CD14-positive monocyte (primary cell): Measurements from ENCODE around the gene NEDD8. TPM values are rescaled to one million over a fixed set of nuclear protein-coding genes. Genes with fewer than 3 reads are reported as not detected.

Experiments
- DNase-seq, 3 donors: peaks; one replicate each; pipeline ENCODE4 v3.0.0-alpha.2; 2011 to 2022
- H2AFZ ChIP-seq: 2 replicates; pipeline ENCODE4 v1.6.0; 2012; ENCODE audit warnings: mild to moderate bottlenecking, low read depth, low read length, inconsistent platforms; ENCODE audit not compliant: insufficient read depth, poor library complexity, severe bottlenecking
- H3K27ac ChIP-seq, 2 donors: 1 replicate in 1 of 2; 2 replicates in 1 of 2; pipeline ENCODE4 v1.5.1; 2012 to 2013; ENCODE audit warnings: low read length in 2 of 2, control low read depth in 1 of 2, inconsistent platforms in 1 of 2, low read depth in 1 of 2, mild to moderate bottlenecking in 1 of 2
- H3K27me3 ChIP-seq, 2 donors: one replicate each; pipeline versions ENCODE4 v1.6.0 to v1.6.1; 2011 to 2013; ENCODE audit warnings: low read length in 2 of 2; ENCODE audit not compliant: control insufficient read depth in 2 of 2, insufficient read depth in 2 of 2
- H3K36me3 ChIP-seq, 2 donors: replicated peaks in 1 of 2; 1 replicate in 1 of 2; 2 replicates in 1 of 2; pipeline versions ENCODE4 v1.5.1 to v1.6.1; 2012 to 2013; ENCODE audit warnings: low read length in 2 of 2, control low read depth in 1 of 2, inconsistent platforms in 1 of 2, mild to moderate bottlenecking in 1 of 2; ENCODE audit not compliant: insufficient read depth in 2 of 2, control insufficient read depth in 1 of 2
- H3K4me1 ChIP-seq, 2 donors: 1 replicate in 1 of 2; 2 replicates in 1 of 2; pipeline versions ENCODE4 v1.5.1 to v1.6.1; 2012 to 2013; ENCODE audit warnings: low read length in 2 of 2, control low read depth in 1 of 2, inconsistent platforms in 1 of 2, mild to moderate bottlenecking in 1 of 2, moderate library complexity in 1 of 2; ENCODE audit not compliant: insufficient read depth in 2 of 2, control insufficient read depth in 1 of 2
- H3K4me2 ChIP-seq: replicated peaks from 2 replicates; pipeline ENCODE3; 2012; ENCODE audit warnings: low read length, moderate library complexity, mild to moderate bottlenecking; ENCODE audit not compliant: poor library complexity, severe bottlenecking; ENCODE audit errors: extremely low read depth
- H3K4me3 ChIP-seq, 3 experiments: fragments of 200-600 bp in 1 of 3; sonication (generic) in 1 of 3; replicated peaks in 1 of 3; 1 replicate in 2 of 3; 2 replicates in 1 of 3; pipeline ENCODE4 v1.5.1; 2011 to 2013; ENCODE audit warnings: low read length in 3 of 3, mild to moderate bottlenecking in 3 of 3, control low read depth in 2 of 3, low read depth in 2 of 3, inconsistent platforms in 1 of 3, moderate library complexity in 1 of 3
- H3K79me2 ChIP-seq: 2 replicates; pipeline ENCODE4 v1.6.0; 2012; ENCODE audit warnings: mild to moderate bottlenecking, control low read depth, inconsistent platforms, low read length, moderate library complexity; ENCODE audit not compliant: insufficient read depth
- H3K9ac ChIP-seq: 2 replicates; pipeline ENCODE4 v1.6.0; 2017; ENCODE audit warnings: low read length, mild to moderate bottlenecking; ENCODE audit not compliant: insufficient read depth, poor library complexity, severe bottlenecking
- H3K9me3 ChIP-seq, 2 donors: replicated peaks in 1 of 2; 1 replicate in 1 of 2; 2 replicates in 1 of 2; pipeline versions ENCODE4 v1.5.1 to v1.6.1; 2012 to 2013; ENCODE audit warnings: low read length in 2 of 2, control low read depth in 1 of 2; ENCODE audit not compliant: control insufficient read depth in 1 of 2, insufficient read depth in 1 of 2
- H4K20me1 ChIP-seq: 2 replicates; pipeline ENCODE4 v1.6.0; 2012; ENCODE audit warnings: mild to moderate bottlenecking, low read length, control low read depth, moderate library complexity; ENCODE audit not compliant: insufficient read depth
- H3K27ac Mint-ChIP-seq, 7 donors: one replicate each; pipeline ENCODE4 v1.8.0; 2020; ENCODE audit warnings: mild to moderate bottlenecking in 7 of 7, mixed read lengths in 7 of 7, moderate library complexity in 6 of 7, inconsistent platforms in 2 of 7
- H3K27me3 Mint-ChIP-seq, 3 donors: one replicate each; pipeline ENCODE4 v1.8.0; 2021 to 2022; ENCODE audit warnings: low read depth in 3 of 3, mild to moderate bottlenecking in 3 of 3, mixed read lengths in 3 of 3, moderate library complexity in 3 of 3, inconsistent platforms in 1 of 3
- H3K36me3 Mint-ChIP-seq, 2 donors: one replicate each; pipeline ENCODE4 v1.8.0; 2020; ENCODE audit warnings: mixed read lengths in 2 of 2, inconsistent platforms in 1 of 2, mild to moderate bottlenecking in 1 of 2
- H3K4me1 Mint-ChIP-seq: one replicate; pipeline ENCODE4 v1.8.0; 2020; ENCODE audit warnings: mild to moderate bottlenecking, mixed read lengths
- H3K4me3 Mint-ChIP-seq, 2 donors: one replicate each; pipeline ENCODE4 v1.8.0; 2020; ENCODE audit warnings: mild to moderate bottlenecking in 2 of 2, mixed read lengths in 2 of 2, moderate library complexity in 1 of 2
- H3K9me3 Mint-ChIP-seq, 7 donors: one replicate each; pipeline ENCODE4 v1.8.0; 2020 to 2022; ENCODE audit warnings: mixed read lengths in 7 of 7, mild to moderate bottlenecking in 6 of 7, moderate library complexity in 6 of 7, inconsistent platforms in 2 of 7
- WGBS: methylation state at CpG from one replicate; pipeline ENCODE4 v1.1.5; 2013; ENCODE audit warnings: missing lambda C conversion rate; ENCODE audit not compliant: insufficient coverage; 5-methylcytosine and 5-hydroxymethylcytosine counted together
- intact Hi-C, 2 donors: fragments of 100-400 bp; cut with micrococcal nuclease; formaldehyde crosslinking; loops; one replicate each; pipeline versions ENCODE4 v1.15.0 to v1.15.1; 2023
- polyA plus RNA-seq, 3 donors: library from polyadenylated mRNA; depleted of rRNA in 1 of 3; unstranded in 2 of 3; stranded (reverse) in 1 of 3; fragments of 300-500 nt in 2 of 3; fragments of >200 nt in 1 of 3; fragmentation: Illumina TruSeq in 2 of 3; gene quantifications; 1 replicate in 2 of 3; 2 replicates in 1 of 3; pipeline ENCODE4 v1.2.3, GENCODE V29; 2012 to 2021
- TF ChIP-seq, protein P1 (sequence below): fragments of 200-600 bp; IDR thresholded peaks from one replicate; pipeline ENCODE4 v1.8.0; 2022; ENCODE audit warnings: antibody characterized with exemption, mild to moderate bottlenecking

The NEDD8 gene
- polyA plus RNA-seq, 3 donors: 164 to 335 (median 306) TPM

DNA sequence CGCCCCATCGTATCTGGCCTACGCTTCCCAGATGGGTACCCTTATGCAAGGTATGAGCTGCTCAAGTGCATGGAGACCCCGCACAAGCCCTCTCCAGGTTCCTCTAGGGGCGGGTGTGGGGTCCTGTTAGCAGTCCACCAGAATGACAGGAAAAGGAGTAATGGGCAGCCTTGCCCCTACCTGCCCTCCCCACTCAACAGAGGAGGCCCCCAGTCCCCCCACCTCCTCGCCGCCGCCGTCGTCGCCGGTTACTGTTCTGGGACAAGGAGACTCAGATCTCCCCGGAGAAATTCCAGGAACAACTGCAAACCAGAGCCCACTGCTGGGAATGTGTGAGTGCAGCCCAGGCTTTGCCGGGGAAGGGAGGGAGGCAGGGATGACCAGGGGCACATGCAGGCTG, 54.3 kb downstream of the NEDD8 start:
- Histone ChIP-seq H3K36me3 (peaks cover 73 to 90% of the 10 kb centered on the region in 2 donors), H3K27me3 (no peaks in the 10 kb centered on the region), H3K27ac (no peak overlapping the region), H3K79me2 (no peaks in the 10 kb centered on the region), H4K20me1 (peaks cover 5% of the 10 kb centered on the region), H2AFZ (no peak overlapping the region), H3K4me2 (no peak overlapping the region), H3K9me3 (no peaks in the 10 kb centered on the region), H3K4me3 (no peak overlapping the region), H3K4me1 (no peaks in the 10 kb centered on the region), H3K9ac (no peak overlapping the region)
- Mint-ChIP-seq H3K36me3 (peaks cover 80 to 98% of the 10 kb centered on the region in 2 donors), H3K27ac (no peak overlapping the region), H3K9me3 (no peaks in the 10 kb centered on the region), H3K27me3 (peaks cover 0 to 4% (median 2%) of the 10 kb centered on the region in 3 donors), H3K4me1 (no peaks in the 10 kb centered on the region), H3K4me3 (no peak overlapping the region)
- intact Hi-C loops: no loop called here
- DNase-seq: no peak
- TF ChIP-seq, protein P1, sequence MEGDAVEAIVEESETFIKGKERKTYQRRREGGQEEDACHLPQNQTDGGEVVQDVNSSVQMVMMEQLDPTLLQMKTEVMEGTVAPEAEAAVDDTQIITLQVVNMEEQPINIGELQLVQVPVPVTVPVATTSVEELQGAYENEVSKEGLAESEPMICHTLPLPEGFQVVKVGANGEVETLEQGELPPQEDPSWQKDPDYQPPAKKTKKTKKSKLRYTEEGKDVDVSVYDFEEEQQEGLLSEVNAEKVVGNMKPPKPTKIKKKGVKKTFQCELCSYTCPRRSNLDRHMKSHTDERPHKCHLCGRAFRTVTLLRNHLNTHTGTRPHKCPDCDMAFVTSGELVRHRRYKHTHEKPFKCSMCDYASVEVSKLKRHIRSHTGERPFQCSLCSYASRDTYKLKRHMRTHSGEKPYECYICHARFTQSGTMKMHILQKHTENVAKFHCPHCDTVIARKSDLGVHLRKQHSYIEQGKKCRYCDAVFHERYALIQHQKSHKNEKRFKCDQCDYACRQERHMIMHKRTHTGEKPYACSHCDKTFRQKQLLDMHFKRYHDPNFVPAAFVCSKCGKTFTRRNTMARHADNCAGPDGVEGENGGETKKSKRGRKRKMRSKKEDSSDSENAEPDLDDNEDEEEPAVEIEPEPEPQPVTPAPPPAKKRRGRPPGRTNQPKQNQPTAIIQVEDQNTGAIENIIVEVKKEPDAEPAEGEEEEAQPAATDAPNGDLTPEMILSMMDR: no peak
- WGBS: 100% methylated on average over 10 of the region's 14 CpGs

DNA sequence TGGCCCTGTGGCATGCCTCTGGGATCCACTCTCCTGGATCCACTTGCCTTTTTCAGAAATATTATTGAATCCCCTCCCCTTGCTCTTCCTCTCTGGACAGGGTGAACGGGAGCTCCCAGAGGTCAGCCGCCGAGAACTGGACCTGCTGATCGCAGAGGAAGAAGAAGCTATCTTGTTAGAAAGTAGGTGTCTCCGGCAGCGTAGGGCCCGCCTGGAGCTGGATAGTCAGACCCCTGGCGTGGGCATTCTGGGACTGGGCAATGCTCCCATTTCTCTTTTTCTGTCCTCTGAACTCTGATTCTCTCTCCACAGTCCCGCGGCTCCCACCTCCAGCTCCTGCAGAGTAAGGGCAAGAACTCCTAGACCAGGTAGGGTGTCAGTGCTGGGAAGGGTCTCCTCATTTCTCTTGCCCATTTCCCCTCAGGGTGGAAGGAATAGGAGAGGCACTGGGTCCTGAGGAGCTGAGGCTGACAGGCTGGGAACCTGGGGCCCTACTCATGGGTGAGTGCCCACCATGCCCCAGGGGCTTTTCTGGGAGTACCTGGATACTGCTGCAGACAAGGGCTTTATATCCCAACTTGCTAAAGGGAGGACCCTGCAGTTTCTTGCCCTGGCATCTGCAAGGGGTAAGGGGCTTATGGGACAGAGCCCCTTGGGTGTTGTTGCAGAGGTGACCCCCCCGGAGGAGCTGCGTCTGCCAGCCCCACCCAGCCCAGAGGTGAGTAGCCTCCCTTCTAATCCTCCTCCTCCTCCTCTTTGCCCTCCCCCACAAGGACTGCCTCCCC, 54.9 kb downstream of the NEDD8 start:
- Mint-ChIP-seq H3K27ac (no peak overlapping the region), H3K27me3 (peaks cover 1 to 4% (median 3%) of the 10 kb centered on the region in 3 donors), H3K36me3 (peaks cover 79 to 95% of the 10 kb centered on the region in 2 donors), H3K4me3 (no peak overlapping the region), H3K9me3 (no peaks in the 10 kb centered on the region), H3K4me1 (peaks cover 3% of the 10 kb centered on the region)
- no CpG with 5 or more reads among the region's 12 CpGs for WGBS
- TF ChIP-seq, protein P1: no peak
- no peaks in the 10 kb centered on the region for H3K27me3 ChIP-seq
- no peak overlapping the region for H2AFZ ChIP-seq
- peaks cover 2 to 5% of the 10 kb centered on the region in 2 donors for H3K4me1 ChIP-seq
- no peak overlapping the region for H3K4me2 ChIP-seq
- H3K79me2 ChIP-seq: no peaks in the 10 kb centered on the region
- H4K20me1 ChIP-seq: peaks cover 11% of the 10 kb centered on the region
- peaks cover 67 to 86% of the 10 kb centered on the region in 2 donors for H3K36me3 ChIP-seq
- no peaks in the 10 kb centered on the region for H3K9me3 ChIP-seq
- H3K4me3 ChIP-seq: no peak overlapping the region
- no peak overlapping the region for H3K9ac ChIP-seq
- no peak for DNase-seq
- intact Hi-C loops: no loop called here
- no peak overlapping the region for H3K27ac ChIP-seq
